Kidney epithelial cell (primary cell): ENCODE data around the gene CACNG6. TPM values are rescaled to one million over a fixed set of nuclear protein-coding genes. Genes with fewer than 3 reads are reported as not detected.

Source experiments
- DNase-seq: peaks from one replicate; pipeline ENCODE4 v3.0.0-alpha.2; 2010; ENCODE audit warnings: low read depth
- H3K27me3 ChIP-seq: 2 replicates; pipeline ENCODE4 v1.6.0; 2011; ENCODE audit warnings: low read length; ENCODE audit not compliant: control insufficient read depth, insufficient read depth
- H3K36me3 ChIP-seq: 2 replicates; pipeline ENCODE4 v1.5.1; 2011; ENCODE audit warnings: low read length; ENCODE audit not compliant: control insufficient read depth, insufficient read depth
- H3K4me3 ChIP-seq: 2 replicates; pipeline ENCODE4 v1.5.1; 2011; ENCODE audit warnings: low read depth, mild to moderate bottlenecking, control low read depth, low read length
- total RNA-seq: library from RNA; depleted of rRNA; stranded (reverse); fragments of >200 nt; gene quantifications from 2 replicates; pipeline ENCODE4 v1.2.3, GENCODE V29; 2015
- TF ChIP-seq, protein P1 (sequence below): IDR thresholded peaks from 2 replicates; pipeline ENCODE4 v1.5.1; 2011; ENCODE audit warnings: mild to moderate bottlenecking, moderate library complexity, low read length, control low read depth, inconsistent platforms; ENCODE audit not compliant: insufficient read depth, poor library complexity, severe bottlenecking

The CACNG6 gene
- total RNA-seq, 1 donor from 2014 or later = not detected

- Histone ChIP-seq H3K36me3 (no peaks in the 10 kb centered on the region), H3K4me3 (no peak overlapping the region), H3K27me3 (peaks cover 61% of the 10 kb centered on the region)
- TF ChIP-seq, protein P1, sequence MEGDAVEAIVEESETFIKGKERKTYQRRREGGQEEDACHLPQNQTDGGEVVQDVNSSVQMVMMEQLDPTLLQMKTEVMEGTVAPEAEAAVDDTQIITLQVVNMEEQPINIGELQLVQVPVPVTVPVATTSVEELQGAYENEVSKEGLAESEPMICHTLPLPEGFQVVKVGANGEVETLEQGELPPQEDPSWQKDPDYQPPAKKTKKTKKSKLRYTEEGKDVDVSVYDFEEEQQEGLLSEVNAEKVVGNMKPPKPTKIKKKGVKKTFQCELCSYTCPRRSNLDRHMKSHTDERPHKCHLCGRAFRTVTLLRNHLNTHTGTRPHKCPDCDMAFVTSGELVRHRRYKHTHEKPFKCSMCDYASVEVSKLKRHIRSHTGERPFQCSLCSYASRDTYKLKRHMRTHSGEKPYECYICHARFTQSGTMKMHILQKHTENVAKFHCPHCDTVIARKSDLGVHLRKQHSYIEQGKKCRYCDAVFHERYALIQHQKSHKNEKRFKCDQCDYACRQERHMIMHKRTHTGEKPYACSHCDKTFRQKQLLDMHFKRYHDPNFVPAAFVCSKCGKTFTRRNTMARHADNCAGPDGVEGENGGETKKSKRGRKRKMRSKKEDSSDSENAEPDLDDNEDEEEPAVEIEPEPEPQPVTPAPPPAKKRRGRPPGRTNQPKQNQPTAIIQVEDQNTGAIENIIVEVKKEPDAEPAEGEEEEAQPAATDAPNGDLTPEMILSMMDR = no peak
- no peak for DNase-seq
These were observed 29.7 kb upstream of the CACNG6 start for GRCh38 chr19:53961523-53962356.

DNA sequence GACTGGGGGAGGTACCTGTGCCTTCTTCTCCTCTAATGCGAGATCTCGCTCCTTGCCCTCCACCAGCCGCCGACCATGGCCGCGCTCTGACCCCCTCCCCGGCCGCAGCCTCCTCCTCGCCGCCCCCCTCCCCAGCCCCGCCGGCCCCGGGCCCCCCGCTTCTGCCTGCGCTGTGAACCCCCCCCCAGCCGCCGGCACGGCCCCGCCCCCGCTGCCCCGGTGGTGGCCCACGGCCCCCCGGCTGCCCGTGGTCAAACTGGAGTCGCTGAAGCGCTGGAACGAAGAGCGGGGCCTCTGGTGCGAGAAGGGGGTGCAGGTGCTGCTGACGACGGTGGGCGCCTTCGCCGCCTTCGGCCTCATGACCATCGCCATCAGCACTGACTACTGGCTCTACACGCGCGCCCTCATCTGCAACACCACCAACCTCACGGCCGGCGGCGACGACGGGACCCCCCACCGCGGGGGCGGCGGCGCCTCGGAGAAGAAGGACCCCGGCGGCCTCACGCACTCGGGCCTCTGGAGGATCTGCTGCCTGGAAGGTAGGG, 28.5 kb upstream of the CACNG6 start, which contains the start of gene CACNG8:
CACNG8 (plus strand) TSS at position 51 of the 545 bp plus-strand sequence.
- TF ChIP-seq, protein P1 = no peak
- no peak for DNase-seq
- peaks cover 51% of the 10 kb centered on the region for H3K27me3 ChIP-seq
- H3K36me3 ChIP-seq = no peaks in the 10 kb centered on the region
- H3K4me3 ChIP-seq = no peak within 1 kb of the TSS

DNA sequence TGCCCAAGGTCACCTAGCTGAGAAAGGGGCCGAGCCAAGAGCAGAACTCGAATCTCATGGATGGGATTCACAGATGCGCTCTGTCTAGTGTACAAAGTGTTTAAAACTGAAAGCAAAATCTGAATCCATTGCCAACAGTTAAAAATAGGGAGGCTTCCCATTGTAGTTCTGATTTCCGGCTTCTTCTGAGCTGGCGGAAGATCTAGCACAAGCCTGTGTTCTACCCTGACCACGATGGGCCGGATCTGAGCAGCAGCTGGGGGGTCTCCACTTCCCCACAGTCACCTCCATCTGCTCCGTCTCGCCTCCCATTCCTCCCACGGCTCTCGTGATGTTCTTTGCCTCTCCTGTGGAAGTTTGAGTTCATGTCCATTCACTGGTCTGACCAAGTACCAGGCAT, 26.3 kb upstream of the CACNG6 start:
- TF ChIP-seq, protein P1 = no peak
- Histone ChIP-seq H3K4me3 (no peak overlapping the region), H3K36me3 (no peaks in the 10 kb centered on the region), H3K27me3 (peaks cover 40% of the 10 kb centered on the region)
- no peak for DNase-seq

DNA sequence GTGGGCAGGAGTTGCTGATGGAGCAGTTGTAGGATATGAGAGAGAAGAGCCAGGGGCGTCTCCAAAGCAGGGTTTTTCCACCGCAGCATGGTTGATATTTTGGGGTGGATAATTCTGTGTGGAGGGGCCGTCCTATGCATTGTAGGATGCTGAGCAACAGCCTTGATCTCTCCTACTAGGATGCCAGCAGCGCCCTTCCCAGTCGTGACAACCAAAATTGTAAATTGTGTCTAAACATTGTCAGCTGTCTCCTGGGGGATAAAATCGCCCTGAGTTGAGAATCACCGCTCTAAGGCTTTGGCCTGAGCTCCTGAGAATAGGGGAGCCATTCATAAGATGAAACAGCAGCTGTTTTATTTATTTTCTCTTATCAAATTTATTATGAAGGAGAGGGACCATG, 24.5 kb upstream of the CACNG6 start:
- H3K27me3 ChIP-seq = peaks cover 23% of the 10 kb centered on the region
- H3K4me3 ChIP-seq = no peak overlapping the region
- no peak for DNase-seq
- H3K36me3 ChIP-seq = no peaks in the 10 kb centered on the region
- TF ChIP-seq, protein P1 = no peak

GRCh38 chr19:53969366-53969765, 22.1 kb upstream of the CACNG6 start:
- TF ChIP-seq, protein P1 = no peak
- Histone ChIP-seq H3K4me3 (no peak overlapping the region), H3K27me3 (peaks cover 6% of the 10 kb centered on the region), H3K36me3 (no peaks in the 10 kb centered on the region)
- DNase-seq = no peak

- TF ChIP-seq, protein P1 = no peak
- H3K4me3 ChIP-seq = no peak overlapping the region
- no peaks in the 10 kb centered on the region for H3K36me3 ChIP-seq
- H3K27me3 ChIP-seq = no peaks in the 10 kb centered on the region
- DNase-seq = no peak
These were observed 19.8 kb upstream of the CACNG6 start for GRCh38 chr19:53971673-53972072.
